NK-92 (cell line): ENCODE results near the gene LYPD8.

Experiments
- DNase-seq: peaks from one replicate; lab custom pipeline; 2025; ENCODE audit not compliant: unreplicated experiment; lab: John Stamatoyannopoulos, UW

LYPD8 gene

DNA sequence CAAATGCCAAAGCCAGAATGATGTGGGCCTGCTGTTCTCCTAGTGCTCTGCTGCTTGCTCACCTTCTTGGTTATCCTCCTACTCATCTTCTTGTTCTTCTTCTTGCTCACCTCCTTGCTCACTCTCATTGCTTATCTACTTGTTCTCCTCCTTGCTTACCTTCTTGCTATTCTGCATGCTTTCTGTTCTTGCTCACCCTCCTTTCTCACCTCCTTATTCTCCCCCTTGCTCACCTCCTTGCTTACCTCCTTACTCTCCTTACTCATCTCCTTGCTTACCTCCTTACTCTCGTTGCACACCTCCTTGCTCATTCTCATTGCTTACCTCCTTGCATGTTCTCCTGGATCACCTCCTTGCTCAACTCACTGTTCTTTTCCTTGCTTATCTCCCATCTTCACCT is 52.8 kb downstream of the LYPD8 start, which contains the start of gene OR14I1:
TSS of gene OR14I1 (minus strand) at position 53 of the 400 bp plus-strand sequence.
- DNase-seq: no peak

DNA sequence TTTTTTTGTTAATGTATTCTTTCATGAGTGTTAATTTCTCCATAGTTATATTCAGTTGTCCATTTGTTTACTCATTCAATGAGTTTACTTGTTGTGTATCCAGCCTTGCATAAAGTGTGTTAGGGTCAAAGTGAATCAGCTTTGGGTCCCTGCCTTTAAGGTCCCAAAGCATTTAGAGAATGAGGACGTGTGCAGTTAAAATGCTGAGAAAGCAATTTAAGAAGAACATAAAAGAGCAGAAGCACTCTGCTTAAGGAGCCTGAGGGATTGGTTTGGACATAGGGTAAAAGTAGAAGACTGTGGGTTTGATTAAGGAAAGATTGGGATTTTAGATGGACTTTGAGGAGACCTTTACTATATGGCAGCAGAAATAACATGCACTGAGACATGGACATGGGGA is 56.5 kb downstream of the LYPD8 start:
- DNase-seq: no peak

DNA sequence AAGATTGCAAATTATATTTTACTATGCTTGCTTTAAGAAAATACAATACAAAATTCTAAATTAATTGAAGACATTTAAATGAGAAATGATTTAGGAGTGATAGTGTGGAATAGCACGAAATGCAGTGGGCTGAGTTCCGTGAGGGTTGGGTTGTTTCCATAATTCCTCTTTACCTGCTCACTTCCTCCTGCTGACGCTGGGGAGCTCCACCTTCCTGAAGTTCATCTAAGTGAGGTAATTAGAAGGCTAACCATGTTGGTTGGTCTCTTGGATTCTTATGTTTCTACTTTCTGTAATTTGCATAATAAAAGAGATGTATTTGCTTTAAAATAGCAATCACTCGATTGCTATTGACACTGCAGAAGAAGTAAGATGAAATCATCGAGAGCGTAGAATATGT is 57.7 kb downstream of the LYPD8 start:
- no peak for DNase-seq

DNA sequence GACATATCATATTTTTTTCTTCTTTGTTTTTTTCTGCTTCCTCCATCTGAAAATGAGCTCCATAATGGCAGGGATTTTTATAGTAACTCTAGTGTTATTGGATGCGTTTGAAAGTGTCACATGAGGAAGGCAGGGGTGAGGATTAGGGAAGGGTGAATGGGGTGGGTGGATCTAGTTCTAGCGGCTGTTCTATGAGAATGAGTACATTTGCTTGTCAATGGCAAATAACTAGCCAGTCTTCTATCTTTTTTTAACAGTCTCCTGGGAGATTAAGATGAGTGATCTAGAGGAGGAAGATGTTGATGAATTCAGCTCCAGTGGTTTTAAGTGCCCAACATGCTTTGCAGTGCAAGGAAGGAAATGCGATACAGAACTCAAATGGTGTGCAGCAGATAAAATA is 58.8 kb downstream of the LYPD8 start:
- no peak for DNase-seq

DNA sequence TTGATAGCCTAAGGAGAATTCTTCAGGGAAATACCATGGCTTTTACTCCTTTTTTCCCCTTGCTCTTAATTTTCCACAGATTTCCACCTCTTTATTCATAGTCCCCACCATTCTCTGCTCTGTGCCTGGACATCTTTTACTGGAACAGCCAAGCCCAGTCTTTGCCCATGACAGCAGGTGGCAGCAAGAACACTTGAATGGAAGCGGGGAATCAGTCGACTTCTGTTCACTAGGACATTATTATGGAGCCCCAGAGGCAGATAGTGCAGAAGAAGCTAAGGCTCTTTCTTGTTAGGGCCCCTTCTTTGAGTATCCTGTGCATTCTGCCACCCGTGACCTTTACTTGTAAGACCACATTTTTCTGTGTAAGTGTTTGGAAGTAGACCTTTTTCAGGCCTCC is 59.3 kb downstream of the LYPD8 start:
- no peak for DNase-seq

DNA sequence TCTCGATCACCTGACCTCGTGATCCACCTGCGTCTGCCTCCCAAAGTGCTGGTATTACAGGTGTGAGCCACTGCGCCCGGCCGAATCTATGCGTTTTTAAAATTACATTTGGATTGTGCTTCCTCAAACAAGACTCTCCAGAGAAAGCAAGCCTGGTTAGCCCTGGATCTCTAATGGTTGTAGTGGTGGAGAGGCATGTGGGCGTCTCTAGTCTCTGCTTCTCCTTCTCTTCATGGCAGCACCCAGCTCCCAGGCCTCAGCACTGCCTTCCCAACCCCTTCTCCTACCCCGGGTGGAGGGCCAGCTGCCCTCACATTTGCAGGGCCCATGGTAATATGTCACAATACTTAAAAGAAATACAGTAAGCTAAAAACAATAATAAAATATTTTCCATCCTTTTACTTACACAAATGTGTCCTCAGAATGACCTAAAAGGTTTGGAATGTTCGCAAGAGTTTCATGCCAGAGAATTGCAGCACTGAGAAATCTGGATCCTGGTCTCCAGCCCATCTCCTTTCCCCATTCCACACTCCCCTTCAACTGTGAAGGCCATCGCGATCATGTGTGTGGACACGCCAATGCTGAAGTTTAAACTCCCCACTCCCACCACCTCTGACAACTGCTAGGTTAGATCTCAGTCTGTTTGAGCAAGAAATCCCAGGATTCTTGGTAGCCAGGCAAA is 60.0 kb downstream of the LYPD8 start:
- no peak for DNase-seq

GRCh38 chr1:248691567-248692155 is 63.9 kb downstream of the LYPD8 start:
- no peak for DNase-seq
